Measurements from ENCODE around the gene MAP1LC3A. TPM values are rescaled to one million over a fixed set of nuclear protein-coding genes. Genes with fewer than 3 reads are reported as not detected.

The MAP1LC3A gene
- total RNA-seq, 1 experiment from 2014 or later, result not detected

GRCh38 chr20:34525709-34526416, 32.7 kb upstream of the MAP1LC3A start:
- Histone ChIP-seq H3K36me3 (ENCODE audit: control insufficient read depth in 1 of 2, insufficient read depth in 2 of 2, low read length in 2 of 2) (peaks cover 10 to 31% of the 10 kb centered on the region in 2 experiments), H3K9me3 (ENCODE audit: control insufficient read depth in 1 of 2, insufficient read depth in 1 of 2, low read depth in 1 of 2, low read length in 2 of 2) (no peaks in the 10 kb centered on the region), H3K4me2 (ENCODE audit: low read length) (peak overlapping the region; percentile 73), H2AFZ (ENCODE audit: low read depth, low read length, poor library complexity, severe bottlenecking) (no peak overlapping the region), H3K4me1 (ENCODE audit: control insufficient read depth in 1 of 2, insufficient read depth in 2 of 2, low read length in 2 of 2) (peaks cover 30 to 44% of the 10 kb centered on the region in 2 experiments), H3K27me3 (ENCODE audit: insufficient read depth, low read length) (no peaks in the 10 kb centered on the region), H4K20me1 (ENCODE audit: insufficient read depth) (no peaks in the 10 kb centered on the region; the same call in 1 of the 2 replicates), H3K79me2 (ENCODE audit: insufficient read depth, low read length) (peaks cover 67% of the 10 kb centered on the region), H3K9me2 (ENCODE audit: insufficient read depth) (no peaks in the 10 kb centered on the region), H3K27ac (ENCODE audit: low read depth, low read length) (peak overlapping the region; percentile 78), H3K9ac (ENCODE audit: low read length) (peak overlapping the region; percentile 59), H3K4me3 (replicated peaks in 1 of 2; ENCODE audit: low read depth in 1 of 2, low read length in 2 of 2) (peak overlapping the region; percentile 21 to 23)
- CTCF ChIA-PET, result interaction anchor here (0.9 to 6.0 kb wide), 3 partner anchors 10 to 213 kb away, joined by 3 to 127 read pairs (median 9); partner anchors contain the start of gene DYNLRB1
- peak; percentile 93 for DNase-seq (ENCODE audit: low read depth, low spot score)
- RAD21 ChIA-PET (ENCODE audit: low non-redundant PET in 1 of 2, low total read pairs in 2 of 2, uncharacterized antibody in 2 of 2, unreplicated experiment in 2 of 2), result interaction anchor here in 1 of 2 experiments (0.7 to 1.1 kb wide), 2 partner anchors 211 to 213 kb away, joined by 3 to 4 read pairs; no protein-coding TSS in a partner anchor
- POLR2A ChIA-PET, result interaction anchor here (0.9 to 1.2 kb wide), 2 partner anchors 9 to 223 kb away, joined by 3 to 4 read pairs; partner anchors contain the start of genes AHCY and DYNLRB1
- BruUV-seq (replicated peaks), result no TSS peak
- ATAC-seq, result peak; percentile 88
- intact Hi-C loops (cut with micrococcal nuclease), result no loop called here
- no peak for TF ChIP-seq CTCF (IDR thresholded peaks at IDR 0.05 in 2 of 3, conservative IDR thresholded peaks at IDR 0.05 in 1 of 3; ENCODE audit: borderline replicate concordance in 1 of 3, insufficient read depth in 1 of 3, low read depth in 2 of 3, low read length in 2 of 3)
- peak; percentile 94 for TF ChIP-seq SP1 (IDR thresholded peaks at IDR 0.05; ENCODE audit: low read depth)
- TF ChIP-seq EZH2 (IDR thresholded peaks at IDR 0.05), result no peak
- no peak for TF ChIP-seq ATF3 (IDR thresholded peaks at IDR 0.05)
- peak; percentile 72 for TF ChIP-seq POLR2AphosphoS5 (IDR thresholded peaks at IDR 0.05; ENCODE audit: low read depth, low read length)
- TF ChIP-seq REST (IDR thresholded peaks at IDR 0.05; ENCODE audit: low read depth), result no peak
- peak; percentile 90 for TF ChIP-seq TCF7L2 (IDR thresholded peaks at IDR 0.05; ENCODE audit: borderline replicate concordance, extremely low read depth, insufficient read depth, insufficient read length)
- peak; percentile 76 for TF ChIP-seq EGR1 (IDR thresholded peaks at IDR 0.05; ENCODE audit: low read depth)
- TF ChIP-seq SIN3A (IDR thresholded peaks at IDR 0.05; ENCODE audit: low read depth), result peak; percentile 97
- peak; percentile 31 for TF ChIP-seq YY1 (IDR thresholded peaks at IDR 0.05; ENCODE audit: extremely low read depth, insufficient replicate concordance, low read depth, low read length)
- TF ChIP-seq POLR2A (IDR thresholded peaks at IDR 0.05; ENCODE audit: borderline replicate concordance, extremely low read depth, insufficient read depth, insufficient read length), result no peak
- TF ChIP-seq SRF (IDR thresholded peaks at IDR 0.05; ENCODE audit: low read depth), result peak; percentile 69
- TF ChIP-seq CBX3 (IDR thresholded peaks at IDR 0.05; ENCODE audit: low read depth), result peak; percentile 92; the same call in 1 of the 2 replicates
- TF ChIP-seq MAX (IDR thresholded peaks at IDR 0.05), result peak; percentile 88
- TF ChIP-seq ZNF274 (IDR thresholded peaks at IDR 0.05; ENCODE audit: low read depth, low read length), result no peak
- TF ChIP-seq ZBTB33 (IDR thresholded peaks at IDR 0.05; ENCODE audit: extremely low read depth, insufficient replicate concordance, low read length), result peak; percentile 58
- peak; percentile 74; the same call in 1 of the 2 replicates for TF ChIP-seq ELF1 (IDR thresholded peaks at IDR 0.05; ENCODE audit: borderline replicate concordance, low read depth)
